PC-9 (cell line): ENCODE results near the gene CCR7. TPM values are rescaled to one million over a fixed set of nuclear protein-coding genes. Genes with fewer than 3 reads are reported as not detected.

Source experiments
- BruUV-seq: library from RNA; stranded (reverse); fragments of 400-500 nt; replicated peaks from 2 replicates; lab custom pipeline; 2021; lab: Mats Ljungman, UMichigan
- CTCF ChIA-PET: fragments of 300-600 bp; sonication (Branson Sonifier 250); formaldehyde crosslinking; loops from one replicate; lab custom pipeline; 2022; ENCODE audit warnings: antibody characterized with exemption; lab: Charles Lee
- POLR2A ChIA-PET: fragments of 300-600 bp; sonication (Branson Sonifier 250); formaldehyde crosslinking; loops from one replicate; lab custom pipeline; 2022; ENCODE audit warnings: antibody characterized with exemption; ENCODE audit not compliant: unreplicated experiment; lab: Charles Lee
- DNase-seq, 2 experiments: peaks; one replicate each; pipeline versions ENCODE4 v3.0.0 to v3.0.0-alpha.2; 2015 to 2022; ENCODE audit warnings: mixed read lengths in 1 of 2
- H2AFZ ChIP-seq: fragments of 200-600 bp; sonication (generic); 2 replicates; pipeline ENCODE4 v1.8.1; 2017; ENCODE audit warnings: antibody characterized with exemption
- H3F3A ChIP-seq: fragments of 200-600 bp; sonication (generic); 2 replicates; pipeline ENCODE4 v1.8.1; 2017; ENCODE audit warnings: antibody characterized with exemption, mild to moderate bottlenecking, low read depth; ENCODE audit not compliant: insufficient read depth
- H3K27ac ChIP-seq: fragments of 200-600 bp; sonication (generic); 2 replicates; pipeline ENCODE4 v1.6.1; 2016; ENCODE audit warnings: mixed run types
- H3K27me3 ChIP-seq: fragments of 200-600 bp; sonication (generic); 2 replicates; pipeline ENCODE4 v1.6.1; 2016; ENCODE audit warnings: low read depth, mixed run types; ENCODE audit not compliant: insufficient read depth
- H3K36me3 ChIP-seq: fragments of 200-600 bp; sonication (generic); 2 replicates; pipeline ENCODE4 v1.6.1; 2016; ENCODE audit warnings: low read depth, mixed run types
- H3K4me1 ChIP-seq: fragments of 200-600 bp; sonication (generic); replicated peaks from 2 replicates; pipeline ENCODE4 v1.6.1; 2016; ENCODE audit warnings: mixed run types; ENCODE audit not compliant: insufficient read depth
- H3K4me2 ChIP-seq: fragments of 200-600 bp; sonication (generic); 2 replicates; pipeline ENCODE4 v1.6.1; 2017; ENCODE audit warnings: mixed run types
- H3K4me3 ChIP-seq: fragments of 200-600 bp; sonication (generic); 2 replicates; pipeline ENCODE4 v1.6.1; 2016; ENCODE audit warnings: mixed run types
- H3K79me2 ChIP-seq: fragments of 200-600 bp; sonication (generic); 2 replicates; pipeline ENCODE4 v1.6.1; 2017; ENCODE audit warnings: low read depth, mixed run types
- H3K9me2 ChIP-seq: fragments of 200-600 bp; sonication (generic); 2 replicates; pipeline ENCODE4 v1.8.1; 2017; ENCODE audit warnings: mild to moderate bottlenecking; ENCODE audit not compliant: insufficient read depth
- H3K9me3 ChIP-seq: fragments of 200-600 bp; sonication (generic); 2 replicates; pipeline ENCODE4 v1.8.1; 2016; ENCODE audit warnings: low read depth; ENCODE audit not compliant: insufficient read depth
- H4K20me1 ChIP-seq: fragments of 200-600 bp; sonication (generic); 2 replicates; pipeline ENCODE4 v1.8.1; 2017; ENCODE audit not compliant: insufficient read depth
- CTCF ChIP-seq: fragments of 200-600 bp; sonication (generic); conservative IDR thresholded peaks from 2 replicates; pipeline ENCODE4 v1.6.1; 2017; ENCODE audit warnings: mixed run types, antibody characterized with exemption, mild to moderate bottlenecking, moderate library complexity
- EZH2 ChIP-seq: fragments of 200-600 bp; sonication (generic); IDR thresholded peaks from 2 replicates; pipeline ENCODE4 v1.8.0; 2017; ENCODE audit warnings: antibody characterized with exemption, low read depth
- intact Hi-C: fragments of 100-400 bp; cut with micrococcal nuclease; formaldehyde crosslinking; loops from one replicate; pipeline ENCODE4 v1.10.0; 2022; ENCODE audit not compliant: unreplicated experiment
- total RNA-seq: library from RNA; stranded (reverse); gene quantifications from 2 replicates; pipeline ENCODE4 v1.2.3, GENCODE V29; 2021

Gene CCR7
- total RNA-seq, 1 experiment from 2014 or later, result not detected

GRCh38 chr17:40535438-40535837, 29.8 kb downstream of the CCR7 start:
- Histone ChIP-seq H3K4me2 (no peak overlapping the region), H3K4me3 (no peak overlapping the region), H2AFZ (no peak overlapping the region), H3K27me3 (no peaks in the 10 kb centered on the region), H3K4me1 (peaks cover 26% of the 10 kb centered on the region), H3K27ac (no peak overlapping the region), H3K9me3 (no peaks in the 10 kb centered on the region), H3K36me3 (no peaks in the 10 kb centered on the region), H3K9me2 (no peaks in the 10 kb centered on the region), H3K79me2 (no peaks in the 10 kb centered on the region), H4K20me1 (no peaks in the 10 kb centered on the region), H3F3A (peaks cover 23% of the 10 kb centered on the region; the same call in 1 of the 2 replicates)
- TF ChIP-seq CTCF, result no peak
- ChIA-PET CTCF (interaction anchor here (0.5 to 1.2 kb wide), 3 partner anchors 25 to 313 kb away, joined by 3 to 8 read pairs (median 5); no protein-coding TSS in a partner anchor), POLR2A (interaction anchor here (0.6 to 0.7 kb wide), 2 partner anchors 14 to 175 kb away, joined by 3 read pairs; no protein-coding TSS in a partner anchor)
- intact Hi-C loops, result no loop called here
- no TSS peak for BruUV-seq
- DNase-seq, result no peak

- intact Hi-C loops, result loop anchor here (5.0 kb wide), 1 partner anchor 232 kb away; no protein-coding TSS in a partner anchor
These were observed 30.7 kb downstream of the CCR7 start for GRCh38 chr17:40534371-40535189.

More at GRCh38 chr17:40534371-40535189, 30.7 kb downstream of the CCR7 start:
- Histone ChIP-seq H4K20me1 (no peaks in the 10 kb centered on the region), H3K4me2 (no peak overlapping the region), H3K4me1 (peaks cover 35% of the 10 kb centered on the region), H3K27me3 (no peaks in the 10 kb centered on the region), H3K4me3 (no peak overlapping the region), H3F3A (peaks cover 30% of the 10 kb centered on the region; the same call in 1 of the 2 replicates), H3K79me2 (no peaks in the 10 kb centered on the region), H3K9me2 (no peaks in the 10 kb centered on the region), H3K36me3 (no peaks in the 10 kb centered on the region), H3K9me3 (no peaks in the 10 kb centered on the region), H2AFZ (no peak overlapping the region), H3K27ac (no peak overlapping the region)
- ChIA-PET POLR2A (interaction anchor here (0.6 to 0.7 kb wide), 3 partner anchors 15 to 230 kb away, joined by 3 to 17 read pairs (median 3); no protein-coding TSS in a partner anchor), CTCF (interaction anchor here (0.7 to 1.9 kb wide), 3 partner anchors 26 to 114 kb away, joined by 5 to 11 read pairs (median 8); no protein-coding TSS in a partner anchor)
- DNase-seq, result no peak
- no TSS peak for BruUV-seq
- no peak for TF ChIP-seq EZH2
- TF ChIP-seq CTCF, result no peak
